ENCODE measurements around the gene CITED1. TPM values are rescaled to one million over a fixed set of nuclear protein-coding genes. Genes with fewer than 3 reads are reported as not detected.

The CITED1 gene
- total RNA-seq, 1 experiment from 2014 or later: 0.36 TPM

- Histone ChIP-seq H3K27me3 (ENCODE audit: control insufficient read depth, insufficient read depth, low read length) (no peaks in the 10 kb centered on the region), H3K36me3 (ENCODE audit: control insufficient read depth, insufficient read depth, low read length) (no peaks in the 10 kb centered on the region), H3K27ac (ENCODE audit: low read length) (no peak overlapping the region), H3K9me3 (ENCODE audit: control insufficient read depth, insufficient read depth, low read depth, low read length) (no peaks in the 10 kb centered on the region), H3K4me3 (ENCODE audit: low read depth in 2 of 2, low read length in 2 of 2) (no peak overlapping the region), H3K4me1 (ENCODE audit: control insufficient read depth, insufficient read depth, low read length) (peaks cover 5% of the 10 kb centered on the region)
- no peak for ATAC-seq
- ChIA-PET CTCF (no interaction called here), POLR2A (no interaction called here)
- intact Hi-C loops (cut with micrococcal nuclease; ENCODE audit: unreplicated experiment): no loop called here
- TF ChIP-seq SIN3A (IDR thresholded peaks at IDR 0.05; ENCODE audit: borderline replicate concordance, insufficient read depth, low read depth, low read length): no peak
- no peak for TF ChIP-seq TCF7L2 (IDR thresholded peaks at IDR 0.05; ENCODE audit: low read depth, low read length)
- TF ChIP-seq CTCF (IDR thresholded peaks at IDR 0.05): no peak
- no peak for TF ChIP-seq POLR2AphosphoS5 (IDR thresholded peaks at IDR 0.05; ENCODE audit: low read depth, low read length)
- no peak for TF ChIP-seq REST (IDR thresholded peaks at IDR 0.05; ENCODE audit: insufficient read depth in 1 of 2, low read depth in 2 of 2, low read length in 1 of 2)
- DNase-seq (ENCODE audit: low read depth, low spot score): no peak
- no TSS peak for BruUV-seq (replicated peaks)
- in situ Hi-C loops (cut with HindIII; ENCODE audit: low pct_unique_long_range_greater_than_20kb, low sequenced_read_pairs): no loop called here
Measured at GRCh38 chrX:72253686-72254085, 52.0 kb downstream of the CITED1 start.

Other genes starting within 250 kb of the CITED1 start
- 11.0 TPM for gene RTL5, start 174.0 kb downstream of the CITED1 start, total RNA-seq (2021; ENCODE audit: unreplicated experiment)
- gene PIN4, start 124.2 kb downstream of the CITED1 start, total RNA-seq (2021; ENCODE audit: unreplicated experiment): 11.5 TPM
- 17.3 TPM for gene ERCC6L, start 66.9 kb downstream of the CITED1 start, total RNA-seq (2021; ENCODE audit: unreplicated experiment)
- 704 TPM for gene RPS4X, start 28.7 kb downstream of the CITED1 start, total RNA-seq (2021; ENCODE audit: unreplicated experiment)